DOHH2 (cell line): ENCODE results near the gene TTC9B.

Experiments
- EZH2phosphoT487 ChIP-seq: fragments of 200-600 bp; sonication (generic); IDR thresholded peaks from 2 replicates; pipeline ENCODE4 v1.6.1; 2017; ENCODE audit warnings: borderline replicate concordance, mild to moderate bottlenecking, antibody characterized with exemption, low read length, moderate library complexity, mixed read lengths
- TF ChIP-seq, protein P1 (sequence below): fragments of 200-600 bp; sonication (generic); IDR thresholded peaks from one replicate; pipeline ENCODE4 v1.5.1; 2014; ENCODE audit warnings: antibody characterized with exemption, mild to moderate bottlenecking, low read depth, low read length; ENCODE audit not compliant: poor library complexity, severe bottlenecking

GRCh38 chr19:40193587-40193849 lies 24.7 kb downstream of the TTC9B start:
- TF ChIP-seq, protein P1, sequence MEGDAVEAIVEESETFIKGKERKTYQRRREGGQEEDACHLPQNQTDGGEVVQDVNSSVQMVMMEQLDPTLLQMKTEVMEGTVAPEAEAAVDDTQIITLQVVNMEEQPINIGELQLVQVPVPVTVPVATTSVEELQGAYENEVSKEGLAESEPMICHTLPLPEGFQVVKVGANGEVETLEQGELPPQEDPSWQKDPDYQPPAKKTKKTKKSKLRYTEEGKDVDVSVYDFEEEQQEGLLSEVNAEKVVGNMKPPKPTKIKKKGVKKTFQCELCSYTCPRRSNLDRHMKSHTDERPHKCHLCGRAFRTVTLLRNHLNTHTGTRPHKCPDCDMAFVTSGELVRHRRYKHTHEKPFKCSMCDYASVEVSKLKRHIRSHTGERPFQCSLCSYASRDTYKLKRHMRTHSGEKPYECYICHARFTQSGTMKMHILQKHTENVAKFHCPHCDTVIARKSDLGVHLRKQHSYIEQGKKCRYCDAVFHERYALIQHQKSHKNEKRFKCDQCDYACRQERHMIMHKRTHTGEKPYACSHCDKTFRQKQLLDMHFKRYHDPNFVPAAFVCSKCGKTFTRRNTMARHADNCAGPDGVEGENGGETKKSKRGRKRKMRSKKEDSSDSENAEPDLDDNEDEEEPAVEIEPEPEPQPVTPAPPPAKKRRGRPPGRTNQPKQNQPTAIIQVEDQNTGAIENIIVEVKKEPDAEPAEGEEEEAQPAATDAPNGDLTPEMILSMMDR, result no peak
- TF ChIP-seq EZH2phosphoT487, result no peak
